ENCODE results near the gene GTPBP10. TPM values are rescaled to one million over a fixed set of nuclear protein-coding genes. Genes with fewer than 3 reads are reported as not detected.

The GTPBP10 gene
- total RNA-seq, 1 donor from 2014 or later = 18.7 TPM

DNA sequence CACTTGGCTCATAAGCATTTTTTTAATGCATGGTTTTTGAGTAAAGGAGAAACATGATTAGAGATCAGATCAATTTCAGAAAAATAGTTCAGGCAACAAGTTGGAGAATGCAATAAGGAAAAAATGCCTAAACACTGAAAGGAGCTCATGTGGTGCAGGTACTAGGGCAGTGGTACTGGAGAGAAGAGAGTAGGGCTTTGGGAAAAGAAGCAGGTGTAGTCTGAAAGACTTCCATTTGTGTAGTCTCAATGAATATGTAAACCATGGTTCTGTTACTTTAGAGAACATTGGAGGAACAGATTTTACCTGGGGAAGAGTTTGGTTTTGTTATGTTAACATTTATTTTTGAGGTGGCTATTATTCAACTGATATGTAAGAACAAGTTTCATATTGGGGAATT, 5.5 kb downstream of the GTPBP10 start:
- no peak overlapping the region for H3K4me3 Mint-ChIP-seq (ENCODE audit: unreplicated experiment)
- H3K9me3 Mint-ChIP-seq (ENCODE audit: unreplicated experiment) = no peaks in the 10 kb centered on the region

DNA sequence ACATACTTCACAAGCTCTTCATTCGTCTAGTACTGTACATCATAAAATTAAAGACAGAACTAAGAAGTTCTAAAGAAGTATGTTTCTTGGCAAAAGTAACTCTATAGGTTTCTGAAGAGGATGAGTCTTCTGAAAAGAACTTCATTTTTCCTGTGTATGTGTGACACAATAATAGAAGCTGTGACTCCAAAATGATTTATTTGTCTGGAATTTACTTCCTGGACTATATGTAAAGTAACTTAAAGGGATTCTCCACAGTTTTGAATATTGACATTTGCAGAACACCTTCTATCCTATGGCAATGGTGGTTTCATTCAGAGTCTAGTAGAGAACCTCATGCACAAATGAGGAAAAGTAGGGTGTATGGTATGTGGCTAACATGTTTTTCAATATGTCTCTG, 36.9 kb downstream of the GTPBP10 start:
- Mint-ChIP-seq H3K27me3 (ENCODE audit: unreplicated experiment) (no peaks in the 10 kb centered on the region), H3K4me1 (ENCODE audit: low read depth, unreplicated experiment) (no peaks in the 10 kb centered on the region), H3K4me3 (ENCODE audit: unreplicated experiment) (no peak overlapping the region), H3K27ac (ENCODE audit: unreplicated experiment) (no peak overlapping the region), H3K9me3 (ENCODE audit: unreplicated experiment) (peaks cover 2% of the 10 kb centered on the region), H3K36me3 (ENCODE audit: unreplicated experiment) (peaks cover 6% of the 10 kb centered on the region)
- TF ChIP-seq, protein P1, sequence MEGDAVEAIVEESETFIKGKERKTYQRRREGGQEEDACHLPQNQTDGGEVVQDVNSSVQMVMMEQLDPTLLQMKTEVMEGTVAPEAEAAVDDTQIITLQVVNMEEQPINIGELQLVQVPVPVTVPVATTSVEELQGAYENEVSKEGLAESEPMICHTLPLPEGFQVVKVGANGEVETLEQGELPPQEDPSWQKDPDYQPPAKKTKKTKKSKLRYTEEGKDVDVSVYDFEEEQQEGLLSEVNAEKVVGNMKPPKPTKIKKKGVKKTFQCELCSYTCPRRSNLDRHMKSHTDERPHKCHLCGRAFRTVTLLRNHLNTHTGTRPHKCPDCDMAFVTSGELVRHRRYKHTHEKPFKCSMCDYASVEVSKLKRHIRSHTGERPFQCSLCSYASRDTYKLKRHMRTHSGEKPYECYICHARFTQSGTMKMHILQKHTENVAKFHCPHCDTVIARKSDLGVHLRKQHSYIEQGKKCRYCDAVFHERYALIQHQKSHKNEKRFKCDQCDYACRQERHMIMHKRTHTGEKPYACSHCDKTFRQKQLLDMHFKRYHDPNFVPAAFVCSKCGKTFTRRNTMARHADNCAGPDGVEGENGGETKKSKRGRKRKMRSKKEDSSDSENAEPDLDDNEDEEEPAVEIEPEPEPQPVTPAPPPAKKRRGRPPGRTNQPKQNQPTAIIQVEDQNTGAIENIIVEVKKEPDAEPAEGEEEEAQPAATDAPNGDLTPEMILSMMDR (IDR thresholded peaks at IDR 0.05; ENCODE audit: partially characterized antibody, unreplicated experiment) = no peak
- no peak for DNase-seq

More for the DNA sequence above, 5.5 kb downstream of the GTPBP10 start:
- Mint-ChIP-seq H3K27ac (ENCODE audit: unreplicated experiment) (no peak overlapping the region), H3K27me3 (ENCODE audit: unreplicated experiment) (no peaks in the 10 kb centered on the region), H3K36me3 (ENCODE audit: unreplicated experiment) (no peaks in the 10 kb centered on the region), H3K4me1 (ENCODE audit: low read depth, unreplicated experiment) (no peaks in the 10 kb centered on the region)
- TF ChIP-seq, protein P1 (IDR thresholded peaks at IDR 0.05; ENCODE audit: partially characterized antibody, unreplicated experiment) = no peak
- DNase-seq = no peak

DNA sequence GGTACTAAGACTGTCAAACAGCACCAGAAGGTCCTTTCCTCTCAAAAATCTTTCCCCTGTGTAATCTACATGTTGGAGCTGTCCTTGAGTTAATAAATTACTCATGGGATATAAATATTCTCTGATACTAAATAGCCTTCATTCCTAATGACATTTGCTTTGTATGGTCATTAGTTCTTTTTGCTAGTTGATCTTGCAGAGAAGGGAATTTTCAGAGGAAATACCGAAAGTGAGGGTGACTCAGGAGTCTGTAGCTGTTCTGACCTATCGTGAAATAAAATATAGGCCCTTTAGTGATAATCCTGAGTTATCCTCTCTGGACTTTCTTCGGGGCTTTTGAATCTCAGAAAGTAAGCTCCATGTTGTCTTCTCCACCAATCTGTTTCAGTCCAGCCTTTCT, 37.3 kb downstream of the GTPBP10 start:
- Mint-ChIP-seq H3K4me1 (ENCODE audit: low read depth, unreplicated experiment) (no peaks in the 10 kb centered on the region), H3K4me3 (ENCODE audit: unreplicated experiment) (no peak overlapping the region), H3K27ac (ENCODE audit: unreplicated experiment) (no peak overlapping the region), H3K36me3 (ENCODE audit: unreplicated experiment) (peaks cover 6% of the 10 kb centered on the region), H3K27me3 (ENCODE audit: unreplicated experiment) (no peaks in the 10 kb centered on the region), H3K9me3 (ENCODE audit: unreplicated experiment) (peaks cover 2% of the 10 kb centered on the region)
- TF ChIP-seq, protein P1 (IDR thresholded peaks at IDR 0.05; ENCODE audit: partially characterized antibody, unreplicated experiment) = no peak
- no peak for DNase-seq

DNA sequence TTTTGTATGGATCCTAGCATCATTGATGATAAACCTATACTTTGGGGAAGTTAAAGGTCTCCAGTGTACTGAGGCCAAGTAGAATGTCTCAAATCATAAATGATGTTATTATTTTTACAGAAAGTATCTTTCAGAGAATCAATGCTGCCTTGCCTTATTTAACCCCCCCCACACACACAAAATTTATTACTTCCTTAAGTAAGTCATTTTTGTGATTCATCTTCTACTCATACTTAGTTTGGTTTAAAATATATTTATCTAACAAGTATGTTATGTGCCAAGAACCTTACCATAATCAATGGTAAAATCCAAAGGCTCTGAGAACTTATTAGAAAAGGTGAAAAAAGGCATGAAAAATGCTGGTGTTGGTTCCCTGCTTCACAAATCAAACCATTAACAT, 37.9 kb downstream of the GTPBP10 start:
- TF ChIP-seq, protein P1 (IDR thresholded peaks at IDR 0.05; ENCODE audit: partially characterized antibody, unreplicated experiment) = no peak
- Mint-ChIP-seq H3K27me3 (ENCODE audit: unreplicated experiment) (no peaks in the 10 kb centered on the region), H3K9me3 (ENCODE audit: unreplicated experiment) (peaks cover under 1% of the 10 kb centered on the region), H3K27ac (ENCODE audit: unreplicated experiment) (no peak overlapping the region), H3K36me3 (ENCODE audit: unreplicated experiment) (peaks cover 1% of the 10 kb centered on the region), H3K4me1 (ENCODE audit: low read depth, unreplicated experiment) (no peaks in the 10 kb centered on the region), H3K4me3 (ENCODE audit: unreplicated experiment) (no peak overlapping the region)
- DNase-seq = no peak

DNA sequence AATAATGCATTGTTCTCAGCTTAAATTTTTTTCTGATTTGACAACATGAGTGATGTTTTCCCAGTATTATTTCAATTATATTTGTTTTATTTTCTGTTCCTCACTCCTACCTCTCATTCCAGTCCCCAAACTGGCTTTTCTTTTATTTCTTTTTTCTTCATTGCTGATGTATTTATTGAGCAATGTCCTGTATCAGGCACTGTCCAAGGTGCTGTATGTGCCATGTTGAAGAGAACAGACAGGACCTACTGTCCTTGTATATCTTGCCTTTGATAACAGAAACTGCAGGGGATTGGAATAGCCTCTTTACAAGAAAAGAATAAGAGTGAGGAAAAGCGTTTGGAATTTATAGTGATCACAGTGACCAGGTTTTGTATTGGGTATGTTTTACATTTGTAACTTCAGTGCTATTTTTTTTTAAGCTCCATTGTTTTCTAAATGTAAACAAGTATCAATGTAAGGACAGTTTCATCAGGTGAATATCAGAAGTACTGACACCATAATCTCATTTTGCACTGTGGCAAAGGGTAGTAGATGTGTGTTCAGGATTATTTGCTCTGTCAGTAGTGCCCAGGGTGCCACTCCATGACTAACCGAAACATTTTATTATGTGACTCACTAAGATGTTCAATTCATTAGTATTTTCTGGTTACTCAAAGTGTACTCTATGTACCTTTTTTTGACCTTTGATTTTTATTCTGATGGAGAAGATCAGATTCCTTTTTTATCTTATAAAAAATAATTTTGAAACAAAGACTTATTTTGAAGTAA, 41.1 kb downstream of the GTPBP10 start:
- Mint-ChIP-seq H3K36me3 (ENCODE audit: unreplicated experiment) (no peaks in the 10 kb centered on the region), H3K4me3 (ENCODE audit: unreplicated experiment) (no peak overlapping the region), H3K27me3 (ENCODE audit: unreplicated experiment) (no peaks in the 10 kb centered on the region), H3K4me1 (ENCODE audit: low read depth, unreplicated experiment) (no peaks in the 10 kb centered on the region), H3K27ac (ENCODE audit: unreplicated experiment) (no peak overlapping the region), H3K9me3 (ENCODE audit: unreplicated experiment) (no peaks in the 10 kb centered on the region)
- no peak for DNase-seq
- TF ChIP-seq, protein P1 (IDR thresholded peaks at IDR 0.05; ENCODE audit: partially characterized antibody, unreplicated experiment) = no peak
